CD4-positive, alpha-beta T cell treated with Interleukin-6 for 4 hours (primary cell): ENCODE results near the gene STYXL1.

Experiments
- DNase-seq: peaks from one replicate; pipeline ENCODE4 v3.0.0-alpha.2; 2020; ENCODE audit warnings: mixed read lengths

STYXL1 gene

DNA sequence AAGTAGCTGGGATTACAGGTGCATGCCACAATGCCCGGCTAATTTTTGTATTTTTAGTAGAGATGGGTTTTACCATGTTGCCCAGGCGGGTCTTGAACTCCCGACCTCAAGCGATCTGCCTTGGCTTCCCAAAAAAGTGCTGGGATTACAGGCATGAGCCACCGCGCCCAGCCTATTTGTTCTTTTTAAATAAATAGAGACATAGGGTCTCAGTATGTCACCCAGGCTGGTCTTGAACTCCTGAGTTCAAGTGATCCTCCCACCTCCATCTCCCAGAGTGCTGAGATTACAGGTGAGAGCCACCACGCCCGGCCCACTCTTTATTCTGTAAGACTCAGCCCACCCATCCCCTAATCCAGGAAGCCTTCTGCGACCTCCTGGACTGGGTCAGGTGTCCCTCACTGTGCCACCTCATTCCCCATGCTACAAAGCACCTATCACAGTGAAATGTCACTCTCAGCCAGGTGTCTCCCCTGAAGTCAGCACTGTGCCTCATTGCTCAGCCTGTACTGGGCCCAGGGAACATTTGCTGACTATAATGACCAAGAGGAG is 56.2 kb downstream of the STYXL1 start:
- DNase-seq, result no peak

DNA sequence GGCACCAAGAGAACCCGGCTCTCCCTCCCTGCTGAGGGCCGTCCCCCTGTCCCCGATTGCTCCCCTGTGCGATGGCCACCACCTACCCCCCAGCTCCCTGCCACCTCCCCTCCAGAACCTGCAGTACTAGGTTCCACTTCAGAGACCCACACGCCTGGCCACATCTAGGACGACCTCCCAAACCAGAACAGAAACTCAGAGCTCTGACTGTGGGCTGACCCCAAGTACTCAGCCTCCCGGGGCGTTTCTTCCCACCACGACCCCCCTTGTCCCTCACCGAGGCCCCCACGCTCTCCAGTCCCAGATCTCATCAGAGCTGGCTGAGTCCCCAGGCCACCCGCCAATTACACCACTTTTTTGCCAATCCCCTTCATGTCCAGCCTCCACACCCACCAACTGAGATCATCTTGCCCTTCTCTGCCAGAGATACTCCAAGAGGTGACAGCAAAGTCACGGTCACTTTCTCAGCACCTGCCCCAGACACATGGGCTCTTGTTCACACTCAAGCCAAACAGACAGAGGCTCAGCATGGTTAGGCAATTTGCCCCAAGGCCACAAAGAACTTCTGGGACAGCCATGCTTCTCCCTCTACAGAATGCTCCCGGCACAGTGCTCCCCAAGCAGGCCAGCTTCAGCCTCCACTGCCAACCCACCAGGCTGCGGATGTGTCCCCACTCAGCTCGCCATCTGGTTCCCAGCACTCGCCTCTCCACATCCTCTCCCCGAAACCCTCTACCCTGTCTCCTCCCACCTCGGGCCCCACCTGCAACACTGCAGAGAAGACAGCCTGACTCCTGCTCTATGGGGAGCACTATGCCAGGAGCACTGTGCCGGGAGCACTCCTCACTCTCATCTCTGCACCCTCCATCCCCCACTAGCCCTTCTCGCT is 58.1 kb downstream of the STYXL1 start:
- no peak for DNase-seq

DNA sequence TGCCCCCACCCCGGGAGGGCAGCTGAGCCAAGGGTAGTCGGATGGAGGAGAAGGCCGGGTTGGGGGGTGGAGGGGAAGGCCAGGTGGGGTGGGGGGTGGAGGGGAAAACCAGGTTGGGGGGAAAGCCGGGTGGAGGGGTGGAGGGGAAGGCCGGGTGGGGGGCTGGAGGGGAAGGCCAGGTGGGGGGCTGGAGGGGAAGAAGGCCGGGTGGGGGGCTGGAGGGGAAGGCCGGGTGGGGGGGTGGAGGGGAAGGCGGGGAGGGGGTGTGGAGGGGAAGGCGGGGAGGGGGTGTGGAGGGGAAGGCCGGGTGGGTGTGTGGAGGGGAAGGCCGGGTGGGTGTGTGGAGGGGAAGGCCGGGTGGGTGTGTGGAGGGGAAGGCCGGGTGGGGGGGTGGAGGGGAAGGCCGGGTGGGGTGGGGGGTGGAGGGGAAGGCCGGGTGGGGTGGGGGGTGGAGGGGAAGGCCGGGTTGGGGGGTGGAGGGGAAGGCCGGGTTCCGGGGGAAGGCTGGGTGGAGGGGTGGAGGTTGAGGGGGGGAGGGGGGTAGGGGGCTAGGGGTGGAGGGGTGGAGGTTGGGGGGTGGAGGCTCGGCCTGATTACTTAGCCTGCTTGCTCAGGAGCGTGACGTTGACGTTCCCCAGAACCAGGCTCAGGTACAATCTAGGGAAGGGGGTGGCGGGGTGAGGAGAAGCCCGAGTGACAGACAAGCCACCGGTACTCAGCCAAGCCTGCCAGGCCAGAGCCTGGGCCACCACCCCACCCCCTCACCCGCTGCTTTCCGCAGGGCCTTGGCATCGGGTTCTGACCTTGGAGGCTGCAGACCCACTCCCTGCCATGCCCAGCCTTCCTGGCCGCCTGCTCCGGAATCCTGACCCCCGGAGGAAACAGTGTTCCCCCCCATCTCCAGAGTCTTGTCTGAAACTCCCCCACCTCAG is 59.0 kb downstream of the STYXL1 start:
- DNase-seq, result no peak

DNA sequence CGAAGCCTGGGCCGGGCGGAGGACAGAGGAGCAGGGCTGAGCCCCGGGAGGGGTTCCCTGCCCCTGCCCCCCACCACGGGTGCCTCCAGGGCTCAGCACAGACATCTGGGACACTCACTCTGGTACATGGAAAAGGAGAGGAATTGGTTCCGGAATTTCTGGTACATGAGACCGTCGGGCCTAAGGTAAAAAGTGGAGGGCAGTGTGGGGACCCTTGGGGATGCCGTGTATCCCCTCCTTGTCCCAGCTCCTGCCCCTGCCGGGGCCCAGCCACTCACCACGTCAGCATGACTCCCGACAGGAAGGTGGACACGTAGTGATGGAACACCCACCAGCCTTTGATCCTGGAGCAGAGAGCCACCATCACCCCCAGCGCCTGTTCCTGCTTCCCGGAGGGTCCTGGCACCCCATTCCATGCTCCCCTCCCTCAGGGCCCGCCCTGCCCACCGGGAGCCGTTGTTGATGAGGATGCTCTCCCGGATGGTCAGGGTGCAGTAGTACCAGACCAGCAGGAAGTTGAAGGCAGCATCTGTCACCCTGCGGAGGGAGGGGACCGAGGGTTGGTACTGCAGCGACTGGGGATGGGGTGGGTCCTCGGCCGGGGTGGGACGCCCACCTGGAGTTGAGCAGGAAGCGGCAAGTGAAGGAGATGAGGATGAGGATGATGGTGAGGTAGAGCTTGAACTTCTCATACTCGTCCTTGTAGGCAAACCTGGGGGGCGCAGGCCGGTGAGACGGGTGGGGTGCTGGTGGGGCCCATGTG is 59.8 kb downstream of the STYXL1 start:
- DNase-seq, result no peak

DNA sequence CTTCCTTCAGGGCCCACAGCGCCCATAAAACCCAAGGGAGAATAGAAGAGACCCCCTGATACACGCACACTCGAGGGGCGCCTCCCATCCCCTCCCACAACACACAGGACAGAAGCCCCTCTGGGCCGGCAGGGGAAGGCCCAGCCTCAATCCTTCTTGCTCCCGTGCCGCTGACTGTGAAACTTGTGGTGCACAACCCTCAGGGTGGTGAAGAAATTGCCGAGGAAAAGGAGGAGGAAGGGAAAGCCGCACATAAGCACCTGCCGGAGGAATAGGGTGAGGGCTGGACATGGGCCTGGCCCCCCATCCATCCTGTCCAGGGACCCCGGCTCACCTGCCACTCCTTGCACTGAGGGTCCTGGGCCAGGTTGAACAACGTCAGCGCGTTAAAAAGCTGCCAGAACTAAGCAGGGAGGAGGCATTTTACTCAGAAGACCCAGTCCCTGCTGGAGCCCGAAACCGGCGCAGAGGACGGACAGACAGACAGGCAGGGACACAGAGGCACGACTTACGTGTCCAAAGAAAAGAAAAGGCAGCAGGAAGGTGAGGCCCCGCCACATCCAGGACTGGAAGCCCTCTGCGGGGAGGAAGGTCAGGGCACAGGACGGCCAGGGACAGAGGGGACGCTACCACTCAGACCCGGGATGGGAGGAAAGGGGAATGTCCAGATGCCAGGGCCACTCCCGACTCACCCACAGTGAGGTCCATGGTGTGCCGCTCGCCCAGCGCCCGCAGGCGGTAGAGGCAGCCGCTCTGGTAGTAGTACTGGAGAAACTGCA is 60.6 kb downstream of the STYXL1 start:
- DNase-seq, result no peak

DNA sequence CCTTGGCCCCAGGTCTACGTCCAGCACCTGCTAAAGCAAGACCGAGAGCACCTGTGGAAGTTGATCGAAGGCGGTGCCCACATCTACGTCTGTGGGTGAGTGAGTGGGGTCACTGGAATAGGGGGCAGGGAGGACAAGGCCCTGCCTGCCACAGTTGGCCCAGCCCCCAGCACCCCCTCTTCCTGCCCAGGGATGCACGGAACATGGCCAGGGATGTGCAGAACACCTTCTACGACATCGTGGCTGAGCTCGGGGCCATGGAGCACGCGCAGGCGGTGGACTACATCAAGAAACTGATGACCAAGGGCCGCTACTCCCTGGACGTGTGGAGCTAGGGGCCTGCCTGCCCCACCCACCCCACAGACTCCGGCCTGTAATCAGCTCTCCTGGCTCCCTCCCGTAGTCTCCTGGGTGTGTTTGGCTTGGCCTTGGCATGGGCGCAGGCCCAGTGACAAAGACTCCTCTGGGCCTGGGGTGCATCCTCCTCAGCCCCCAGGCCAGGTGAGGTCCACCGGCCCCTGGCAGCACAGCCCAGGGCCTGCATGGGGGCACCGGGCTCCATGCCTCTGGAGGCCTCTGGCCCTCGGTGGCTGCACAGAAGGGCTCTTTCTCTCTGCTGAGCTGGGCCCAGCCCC is 61.5 kb downstream of the STYXL1 start:
- DNase-seq, result no peak

DNA sequence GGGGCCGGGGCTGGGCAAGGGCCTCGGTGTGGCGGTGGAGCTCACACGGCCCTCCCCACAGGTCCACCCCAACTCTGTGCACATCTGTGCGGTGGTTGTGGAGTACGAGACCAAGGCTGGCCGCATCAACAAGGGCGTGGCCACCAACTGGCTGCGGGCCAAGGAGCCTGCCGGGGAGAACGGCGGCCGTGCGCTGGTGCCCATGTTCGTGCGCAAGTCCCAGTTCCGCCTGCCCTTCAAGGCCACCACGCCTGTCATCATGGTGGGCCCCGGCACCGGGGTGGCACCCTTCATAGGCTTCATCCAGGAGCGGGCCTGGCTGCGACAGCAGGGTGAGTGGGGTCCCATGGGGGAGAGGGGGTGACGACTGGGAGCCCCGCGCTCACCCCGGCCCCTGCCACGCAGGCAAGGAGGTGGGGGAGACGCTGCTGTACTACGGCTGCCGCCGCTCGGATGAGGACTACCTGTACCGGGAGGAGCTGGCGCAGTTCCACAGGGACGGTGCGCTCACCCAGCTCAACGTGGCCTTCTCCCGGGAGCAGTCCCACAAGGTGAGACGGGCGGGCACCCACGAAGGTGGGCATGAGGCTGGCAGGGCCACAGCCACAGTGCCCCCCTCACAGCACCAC is 62.2 kb downstream of the STYXL1 start:
- DNase-seq, result no peak

DNA sequence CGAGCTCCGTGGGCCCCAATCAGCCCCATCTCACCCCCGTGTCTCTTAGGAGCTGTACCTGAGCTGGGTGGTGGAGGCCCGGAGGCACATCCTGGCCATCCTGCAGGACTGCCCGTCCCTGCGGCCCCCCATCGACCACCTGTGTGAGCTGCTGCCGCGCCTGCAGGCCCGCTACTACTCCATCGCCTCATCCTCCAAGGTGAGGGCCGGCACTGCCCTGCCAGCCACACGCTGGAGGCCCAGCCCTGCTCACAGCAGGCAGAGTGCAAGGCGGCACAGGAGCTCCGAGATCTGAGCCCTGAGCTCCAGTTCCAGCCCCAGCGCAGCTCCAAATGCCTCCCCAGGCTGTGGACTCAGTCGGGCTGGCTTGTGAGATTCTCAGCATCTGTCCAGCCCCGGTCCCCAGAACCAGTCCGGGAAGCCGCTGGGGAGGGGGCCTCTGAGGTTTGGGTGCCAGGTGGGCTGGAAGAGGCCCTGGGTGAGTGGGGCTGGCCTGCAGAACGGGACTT is 62.7 kb downstream of the STYXL1 start:
- no peak for DNase-seq

DNA sequence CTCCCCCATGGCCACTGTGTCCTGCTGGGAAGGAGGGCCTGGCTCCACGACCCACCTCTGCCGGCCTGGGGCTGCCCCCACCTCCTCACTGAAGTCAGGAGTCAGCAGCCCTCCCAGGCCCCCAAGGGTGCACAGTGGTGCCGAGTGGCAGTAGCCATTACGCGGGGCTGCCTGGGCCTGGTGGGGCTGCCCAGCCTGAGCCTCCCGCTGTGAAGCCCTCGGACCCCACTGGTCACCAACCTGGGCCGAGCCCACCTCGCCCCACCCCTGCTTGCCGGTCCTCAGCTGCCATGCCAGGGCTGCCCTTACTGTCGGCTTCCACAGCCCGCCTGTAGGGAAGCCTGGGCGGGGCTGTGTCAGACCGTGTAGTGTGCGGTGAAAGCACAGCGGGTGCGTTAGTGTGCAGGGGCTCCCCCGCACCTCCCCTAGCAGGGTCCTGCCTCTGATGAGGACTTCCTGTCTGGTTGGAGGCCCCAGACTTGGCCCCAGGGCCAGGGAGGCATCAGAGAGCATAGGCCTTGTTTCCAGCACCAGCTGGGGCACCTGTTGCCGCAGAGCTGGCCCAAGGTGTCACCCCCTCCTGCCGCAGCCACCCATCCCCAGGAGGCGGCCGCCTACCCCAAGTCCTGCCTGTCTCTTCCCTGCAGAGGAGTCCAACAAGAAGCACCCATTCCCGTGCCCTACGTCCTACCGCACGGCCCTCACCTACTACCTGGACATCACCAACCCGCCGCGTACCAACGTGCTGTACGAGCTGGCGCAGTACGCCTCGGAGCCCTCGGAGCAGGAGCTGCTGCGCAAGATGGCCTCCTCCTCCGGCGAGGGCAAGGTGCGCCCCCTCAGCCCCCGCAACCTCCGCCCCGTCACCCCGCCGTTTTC is 63.4 kb downstream of the STYXL1 start:
- DNase-seq, result no peak

DNA sequence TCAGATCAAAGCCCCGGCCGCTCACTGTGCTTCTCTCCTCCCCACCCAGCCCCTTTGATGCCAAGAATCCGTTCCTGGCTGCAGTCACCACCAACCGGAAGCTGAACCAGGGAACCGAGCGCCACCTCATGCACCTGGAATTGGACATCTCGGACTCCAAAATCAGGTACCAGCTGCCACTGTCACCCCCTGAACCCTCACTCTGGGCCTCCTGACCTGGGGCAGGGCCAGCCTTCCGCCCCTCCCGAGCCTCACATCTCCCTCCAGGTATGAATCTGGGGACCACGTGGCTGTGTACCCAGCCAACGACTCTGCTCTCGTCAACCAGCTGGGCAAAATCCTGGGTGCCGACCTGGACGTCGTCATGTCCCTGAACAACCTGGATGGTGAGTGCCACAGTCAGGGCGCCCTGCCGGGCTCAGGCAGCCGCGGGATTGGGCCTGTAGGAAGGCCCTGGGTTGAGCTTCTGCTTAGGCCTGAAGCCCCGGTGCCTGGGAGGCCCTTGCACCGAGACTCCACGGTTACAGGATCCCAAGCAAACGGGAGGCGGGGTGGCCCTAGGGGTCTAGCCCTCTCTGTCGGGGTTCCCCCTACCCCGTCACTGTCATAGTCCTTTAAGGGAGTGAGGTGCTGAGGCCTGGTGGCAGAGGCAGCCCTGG is 64.2 kb downstream of the STYXL1 start:
- DNase-seq, result no peak

DNA sequence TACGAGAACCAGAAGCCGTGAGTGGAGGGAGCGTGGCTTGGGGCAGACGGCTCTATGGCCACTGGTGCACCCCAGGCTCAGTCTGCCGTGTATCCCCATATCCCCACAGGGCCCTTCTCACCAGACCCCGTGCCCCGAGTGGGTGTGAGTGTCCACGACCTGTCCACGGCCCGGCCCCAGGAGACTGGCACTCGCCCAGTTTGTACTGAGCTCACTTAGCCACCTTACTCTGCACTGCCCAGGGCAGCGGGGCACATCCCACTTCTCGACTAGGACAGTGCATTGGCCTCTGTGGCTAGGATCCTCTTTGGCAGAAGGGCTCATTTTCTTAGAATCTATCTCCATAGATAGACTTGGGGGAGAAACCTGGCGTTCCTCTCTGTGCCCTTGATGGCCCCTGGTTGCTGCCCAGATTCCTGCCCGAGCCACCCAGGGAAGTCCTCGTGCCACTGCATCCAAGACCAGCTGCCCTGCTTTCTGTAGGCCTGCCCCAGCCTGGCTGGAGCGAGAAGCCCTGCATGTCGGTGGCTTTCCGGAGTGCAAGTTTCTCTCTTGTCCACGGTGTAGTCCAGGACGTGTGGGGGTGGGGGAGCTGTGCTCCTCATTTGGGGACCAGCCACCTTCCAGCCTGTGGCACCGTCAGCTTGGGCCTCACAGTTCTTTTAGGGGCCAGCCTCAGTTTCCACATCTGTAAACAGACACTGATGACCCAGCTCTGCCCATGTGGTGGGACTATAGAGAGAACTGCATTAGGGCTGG is 65.3 kb downstream of the STYXL1 start:
- DNase-seq, result no peak

DNA sequence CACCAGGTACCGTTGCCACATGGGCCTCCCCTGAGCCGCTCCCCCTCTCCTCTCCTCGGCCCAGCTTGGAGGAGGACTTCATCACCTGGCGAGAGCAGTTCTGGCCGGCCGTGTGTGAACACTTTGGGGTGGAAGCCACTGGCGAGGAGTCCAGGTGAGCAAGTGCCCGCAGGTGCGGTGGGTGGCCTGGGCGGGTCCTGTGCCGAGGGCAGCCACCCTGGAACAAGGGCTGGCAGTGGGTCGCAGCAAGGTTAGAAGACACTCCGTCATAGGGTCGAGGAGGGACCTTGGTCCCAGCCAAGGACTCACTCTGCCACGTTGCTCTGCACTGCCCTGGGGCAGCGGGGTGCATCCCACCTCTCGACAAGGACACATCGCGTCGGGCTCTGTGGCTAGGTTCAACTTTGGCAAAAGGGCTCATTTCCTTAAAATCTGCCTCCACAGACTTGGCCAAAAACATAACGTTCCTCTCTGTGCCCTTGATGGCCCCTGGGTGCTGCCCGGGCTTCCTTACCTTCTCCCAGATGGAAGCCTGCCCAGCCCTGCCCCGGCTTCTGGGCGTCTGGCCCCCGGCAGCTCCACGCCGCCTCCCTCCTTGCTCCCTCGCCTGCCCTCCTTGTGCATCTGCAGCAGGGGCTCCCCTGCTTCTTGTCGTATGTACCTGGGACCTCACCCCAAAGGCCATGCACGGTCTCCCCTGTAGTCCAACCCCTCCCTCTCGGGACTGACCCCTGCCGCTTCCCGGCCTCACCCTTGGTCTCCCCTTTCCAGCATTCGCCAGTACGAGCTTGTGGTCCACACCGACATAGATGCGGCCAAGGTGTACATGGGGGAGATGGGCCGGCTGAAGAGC is 66.1 kb downstream of the STYXL1 start:
- no peak for DNase-seq

DNA sequence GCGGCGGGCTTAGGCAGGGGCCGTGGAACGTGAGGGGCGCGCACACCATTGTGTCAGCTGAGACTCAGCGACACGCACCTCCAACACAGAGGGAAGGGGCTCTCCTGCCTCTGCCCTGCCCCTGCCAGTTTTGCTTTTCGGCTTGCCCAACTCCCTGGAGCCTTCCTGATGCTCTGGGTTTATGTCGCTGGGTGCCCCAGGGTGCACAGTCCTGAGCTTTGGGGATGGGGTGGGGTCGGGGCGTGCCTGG is 66.7 kb downstream of the STYXL1 start:
- DNase-seq, result no peak

DNA sequence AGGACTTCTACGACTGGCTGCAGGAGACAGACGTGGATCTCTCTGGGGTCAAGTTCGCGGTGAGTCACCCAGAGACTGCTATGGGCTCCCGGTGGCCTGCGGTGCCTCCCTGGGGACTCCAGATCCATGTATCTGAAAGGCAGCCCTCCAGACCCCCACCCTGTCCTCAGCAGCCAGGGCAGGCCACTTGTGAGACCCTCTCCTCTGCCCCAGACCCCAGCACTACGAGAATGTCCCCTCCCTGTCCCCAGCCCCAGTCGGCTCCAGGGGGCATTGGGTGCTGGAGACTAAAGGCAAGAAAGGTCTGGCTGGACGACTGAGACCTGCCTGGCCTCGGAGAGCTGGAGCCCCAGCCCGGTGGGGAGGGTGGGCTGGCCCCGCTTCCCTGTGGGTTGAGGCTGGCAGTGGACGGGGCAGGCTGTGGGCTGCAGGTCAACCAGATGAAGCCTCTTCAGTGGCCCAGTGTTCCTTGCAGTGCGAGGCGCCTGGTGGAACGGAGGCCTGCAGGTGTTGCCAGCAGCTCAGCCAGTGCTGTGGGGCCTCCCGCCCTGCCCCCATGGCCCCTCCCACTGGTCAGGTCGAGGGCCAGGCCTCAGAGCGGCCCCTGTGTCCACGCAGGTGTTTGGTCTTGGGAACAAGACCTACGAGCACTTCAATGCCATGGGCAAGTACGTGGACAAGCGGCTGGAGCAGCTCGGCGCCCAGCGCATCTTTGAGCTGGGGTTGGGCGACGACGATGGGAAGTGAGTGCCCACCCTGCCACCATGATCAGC is 67.2 kb downstream of the STYXL1 start:
- no peak for DNase-seq

DNA sequence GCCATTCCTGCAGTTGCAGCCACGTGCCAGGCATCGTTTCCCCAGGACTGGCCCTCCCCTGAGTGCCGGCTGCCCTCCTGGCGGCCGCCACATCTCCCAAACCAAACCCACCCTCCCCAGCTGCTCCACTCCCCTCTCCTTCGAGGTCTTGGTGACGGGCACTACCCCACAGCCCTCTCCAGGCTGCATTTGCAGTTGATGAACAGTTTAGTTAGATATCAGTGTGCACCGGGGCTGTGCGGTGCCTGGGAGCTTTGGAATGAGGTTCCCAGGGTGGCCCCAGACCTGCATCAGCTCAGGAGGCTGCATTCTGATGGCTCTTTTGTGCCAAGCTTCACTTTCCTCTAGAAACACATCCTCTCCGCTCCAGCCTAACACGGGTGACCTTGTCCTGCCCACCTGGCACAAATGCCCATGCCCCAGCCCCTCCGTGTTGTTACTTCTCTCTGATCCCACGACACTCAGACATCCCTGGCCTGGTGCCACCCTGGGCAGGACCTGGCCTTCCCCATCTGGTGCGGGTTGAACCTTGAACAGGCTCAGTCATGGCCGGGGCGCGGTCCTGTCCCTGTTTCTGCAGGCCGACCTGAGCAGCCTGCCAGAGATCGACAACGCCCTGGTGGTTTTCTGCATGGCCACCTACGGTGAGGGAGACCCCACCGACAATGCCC is 67.9 kb downstream of the STYXL1 start:
- no peak for DNase-seq

DNA sequence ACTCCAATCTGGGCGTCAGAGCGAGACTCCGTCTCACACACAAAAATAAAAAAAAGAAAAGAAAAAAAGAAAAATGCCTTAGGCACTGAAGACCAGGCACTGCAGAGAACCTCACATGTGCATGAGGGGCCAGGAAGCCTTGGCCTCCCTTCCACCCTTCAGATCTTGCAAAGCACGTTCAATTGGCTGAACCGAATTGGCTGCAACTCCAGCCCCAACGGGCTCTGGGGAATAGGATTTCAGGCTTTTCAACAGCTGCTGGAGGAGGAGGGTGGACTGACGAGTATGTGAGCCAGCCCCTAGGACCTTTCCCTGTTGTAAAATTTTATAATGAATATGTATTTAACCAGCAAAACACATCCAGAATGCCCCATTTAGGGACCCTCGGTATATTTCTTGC is 70.1 kb downstream of the STYXL1 start:
- no peak for DNase-seq
